NCI-H1105 treated with DMSO at 0.1 percent for 48 hours (cell line): ENCODE measurements around the gene RAN.
"Not testable (repeated sequence)": the region's sequence is repeated elsewhere in the genome, so short reads cannot be mapped to it uniquely, and the experiment has no call there.

Experiments used
- DNase-seq: peaks from one replicate; lab custom pipeline; 2025; lab: John Stamatoyannopoulos, UW

The RAN gene

DNA sequence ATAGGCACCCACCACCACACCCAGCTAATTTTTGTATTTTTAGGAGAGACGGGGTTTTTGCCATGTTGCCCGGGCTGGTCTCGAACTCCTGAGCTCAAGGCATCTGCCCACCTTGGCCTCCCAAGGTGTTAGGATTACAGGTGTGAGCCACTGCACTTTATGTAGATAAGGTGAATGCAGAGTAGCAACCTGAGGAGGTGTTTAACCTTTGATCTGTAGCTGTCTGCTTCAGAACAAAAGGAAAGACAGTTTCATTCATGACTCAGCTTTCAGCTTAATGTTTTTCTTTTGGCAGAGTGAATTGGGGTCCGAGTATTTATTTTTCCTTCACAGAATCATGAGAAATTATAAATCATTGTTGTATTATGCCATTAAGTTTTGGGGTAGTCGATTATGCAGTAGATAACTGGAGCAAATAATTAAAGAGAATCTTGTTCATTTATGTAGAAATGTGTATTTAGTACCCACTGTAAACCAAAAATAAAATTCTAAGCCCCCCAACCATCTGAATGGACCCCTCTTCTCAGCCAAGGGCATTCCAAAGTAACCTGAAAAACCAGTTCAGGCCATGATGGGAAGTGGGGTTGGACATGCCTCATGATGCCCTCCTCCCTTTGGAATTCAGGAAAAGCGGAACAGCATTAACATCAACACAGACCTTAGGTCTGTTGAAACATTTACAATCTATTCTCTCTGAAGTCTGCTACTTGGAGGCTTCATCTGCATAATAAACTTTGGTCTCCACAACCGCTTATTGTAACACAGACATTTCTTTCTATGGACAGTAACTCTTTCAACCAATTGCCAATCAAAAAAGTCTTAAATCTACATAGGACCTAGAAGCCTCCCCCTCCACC, 22.1 kb upstream of the RAN start:
- DNase-seq = no peak

DNA sequence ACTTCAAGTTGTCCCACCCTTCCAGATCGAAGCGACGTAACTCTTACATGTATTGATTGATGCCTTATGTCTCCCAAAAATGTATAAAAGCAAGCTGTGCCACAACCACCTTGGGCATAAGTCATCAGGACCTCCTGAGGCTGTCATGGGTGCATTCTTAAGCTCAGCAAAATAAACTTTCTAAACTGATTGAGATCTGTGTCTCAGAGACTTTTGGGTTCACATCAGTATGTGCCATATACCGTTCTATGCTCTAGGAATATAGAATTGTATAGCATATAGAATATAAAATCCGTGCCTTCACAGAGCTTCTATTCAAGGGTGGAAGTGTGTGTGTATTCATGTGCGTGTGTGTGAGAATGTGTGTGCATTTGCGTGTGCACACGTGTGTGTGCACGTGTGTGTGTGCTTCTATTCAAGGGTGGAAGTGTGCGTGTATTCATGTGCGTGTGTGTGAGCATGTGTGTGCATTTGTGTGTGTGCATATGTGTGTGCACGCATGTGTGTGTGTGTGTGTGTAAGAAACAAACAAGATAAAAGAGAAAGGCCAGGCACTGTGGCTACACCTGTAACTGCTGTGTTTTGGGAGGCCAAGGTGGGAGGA, 21.3 kb upstream of the RAN start:
- no peak for DNase-seq

DNA sequence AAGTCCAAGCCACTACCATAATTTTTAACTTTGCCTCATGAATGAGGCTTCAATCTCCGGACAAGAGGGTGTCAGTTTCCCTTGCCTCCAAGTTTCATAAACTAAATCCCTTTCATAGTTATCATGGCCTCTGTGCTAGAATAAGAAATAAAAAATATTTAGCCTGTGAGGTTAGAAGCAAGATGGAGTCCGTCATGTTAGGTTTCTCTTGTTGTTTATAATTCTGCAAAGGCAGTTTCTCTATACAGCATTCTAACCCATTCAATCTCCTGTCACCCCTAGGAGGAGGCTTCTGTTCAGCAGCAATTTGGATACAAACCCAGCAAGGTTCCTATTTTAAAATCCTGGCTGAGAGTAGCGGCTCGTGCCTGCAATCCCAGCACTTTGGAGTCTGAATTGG, 15.8 kb upstream of the RAN start:
- DNase-seq = no peak

DNA sequence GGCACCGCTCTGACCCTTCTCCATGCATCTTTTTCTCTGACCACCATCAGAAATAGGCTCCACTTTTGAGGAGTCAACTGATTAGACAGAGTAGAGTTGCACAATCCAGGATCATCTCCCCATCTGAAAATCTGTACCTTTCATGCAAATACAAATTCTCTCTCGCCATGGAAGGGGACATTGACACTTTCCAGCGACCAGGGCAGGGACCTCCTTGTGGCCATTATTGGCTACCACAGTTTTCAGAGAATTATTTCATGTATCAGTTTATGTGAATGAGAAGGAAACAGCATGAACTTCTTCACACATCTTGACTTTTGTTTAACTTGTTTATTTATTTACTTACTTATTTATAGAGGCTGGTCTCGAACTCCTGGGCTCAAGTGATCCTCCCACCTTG, 13.8 kb upstream of the RAN start:
- DNase-seq = no peak

DNA sequence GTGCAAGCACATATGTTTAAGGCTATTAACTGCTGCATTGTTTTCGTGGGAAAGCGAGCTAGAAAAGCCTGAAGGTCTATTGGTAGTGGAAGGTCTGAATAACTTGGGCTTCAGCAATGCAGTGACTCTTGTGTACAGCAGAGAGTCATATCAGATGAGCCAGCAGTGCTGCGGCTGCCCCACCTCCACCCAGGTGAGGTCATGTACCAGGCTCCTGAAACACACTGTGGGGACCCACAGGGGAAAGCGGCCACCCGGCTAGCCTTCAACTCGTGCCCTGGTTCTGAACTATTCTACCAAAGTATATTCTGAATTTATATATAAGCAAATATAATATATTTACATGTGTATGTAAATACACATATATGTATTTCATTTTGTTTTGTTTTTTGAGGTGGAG, 12.7 kb upstream of the RAN start:
- DNase-seq = no peak

DNA sequence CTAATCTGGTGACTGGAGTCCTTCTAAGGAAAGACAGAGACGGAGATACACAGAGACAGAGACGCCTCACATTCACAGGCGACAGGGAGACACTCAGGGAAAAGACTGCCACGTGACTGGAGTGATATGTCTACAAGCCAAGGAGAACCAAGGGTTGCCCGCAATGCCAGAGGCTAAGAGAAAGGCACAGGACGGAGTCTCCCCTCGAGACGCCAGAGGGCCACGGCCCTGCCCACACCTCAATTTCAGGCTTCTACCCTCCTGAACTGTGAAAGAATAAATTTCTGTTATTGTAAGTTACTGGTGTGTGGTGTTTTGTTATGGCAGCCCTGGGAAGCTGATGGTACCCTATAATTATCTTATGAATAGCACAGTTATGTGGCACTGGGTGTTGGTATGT, 11.6 kb upstream of the RAN start:
- DNase-seq = no peak

DNA sequence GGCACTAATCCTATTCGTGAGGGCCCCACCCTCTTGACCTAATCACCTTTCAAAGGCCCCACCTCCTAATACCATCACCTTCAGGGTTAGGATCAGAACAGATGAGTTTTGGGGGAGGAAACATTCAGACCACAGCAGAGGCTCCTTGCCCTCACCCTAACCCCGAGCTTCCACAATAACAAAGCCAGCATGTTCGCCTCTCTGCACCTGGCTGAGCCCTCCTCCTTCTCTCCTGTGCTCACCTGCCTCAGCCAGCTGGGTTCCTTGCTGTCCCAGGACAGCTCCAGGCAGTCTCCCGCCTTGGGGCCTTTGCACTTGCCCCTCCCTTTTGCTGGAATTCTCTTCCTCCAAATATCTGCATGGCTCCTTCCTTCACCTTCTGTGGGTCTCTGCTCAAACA, 9.7 kb upstream of the RAN start:
- no peak for DNase-seq

DNA sequence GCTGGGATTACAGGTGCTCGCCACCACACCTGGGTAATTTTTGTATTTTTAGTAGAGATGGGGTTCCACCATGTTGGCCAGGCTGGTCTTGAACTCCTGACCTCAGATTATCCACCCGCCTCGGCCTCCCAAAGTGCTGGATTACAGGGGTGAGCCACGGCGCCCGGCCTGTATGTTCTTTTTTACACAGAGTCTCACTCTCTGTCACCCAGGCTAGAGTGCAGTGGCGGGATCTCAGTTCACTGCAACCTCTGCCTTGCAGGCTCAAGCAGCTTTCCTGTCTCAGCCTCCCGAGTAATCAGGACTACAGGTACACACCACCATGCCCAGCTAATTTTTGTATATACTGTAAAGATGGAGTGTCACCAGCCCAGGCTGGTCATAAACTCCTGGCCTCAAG, 9.1 kb upstream of the RAN start:
- DNase-seq = not testable (repeated sequence)

DNA sequence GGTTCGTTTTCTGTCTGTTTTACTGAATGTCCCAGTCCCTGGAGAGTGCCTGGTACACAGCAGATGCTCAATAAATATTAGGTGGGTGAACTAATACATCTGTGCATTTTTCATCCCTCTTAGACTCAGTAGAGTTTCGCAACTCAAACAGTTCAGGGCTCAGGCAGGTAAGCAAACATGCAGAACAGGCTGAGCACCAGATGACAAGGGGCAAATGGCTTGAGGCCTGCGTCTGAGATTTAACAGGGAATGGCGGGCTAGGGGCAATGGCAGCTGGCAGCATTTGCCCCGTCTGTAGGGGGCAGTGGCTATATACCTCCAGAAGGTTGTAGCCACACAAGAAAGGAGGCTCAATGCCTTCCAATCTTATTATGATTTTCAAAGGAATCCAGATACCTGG, 8.6 kb upstream of the RAN start:
- no peak for DNase-seq

DNA sequence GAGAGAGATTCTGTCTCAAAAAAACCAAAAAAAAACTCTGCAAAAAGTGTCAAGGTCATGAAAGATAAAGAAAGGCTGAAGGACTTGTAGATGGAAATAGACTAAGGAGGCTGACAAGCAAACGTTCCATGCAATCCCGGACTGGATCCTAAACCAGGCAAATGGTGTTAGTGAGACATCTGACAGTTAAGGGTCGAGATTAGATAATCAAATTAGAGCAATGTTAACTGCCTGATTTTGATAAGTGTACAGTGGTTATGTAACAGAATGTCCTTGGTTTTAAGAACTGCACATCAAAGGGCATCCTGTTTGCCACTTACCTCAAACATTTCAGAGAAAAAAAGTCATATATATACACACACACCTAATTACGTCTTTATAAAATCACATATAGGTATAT, 3.5 kb upstream of the RAN start:
- no peak for DNase-seq

DNA sequence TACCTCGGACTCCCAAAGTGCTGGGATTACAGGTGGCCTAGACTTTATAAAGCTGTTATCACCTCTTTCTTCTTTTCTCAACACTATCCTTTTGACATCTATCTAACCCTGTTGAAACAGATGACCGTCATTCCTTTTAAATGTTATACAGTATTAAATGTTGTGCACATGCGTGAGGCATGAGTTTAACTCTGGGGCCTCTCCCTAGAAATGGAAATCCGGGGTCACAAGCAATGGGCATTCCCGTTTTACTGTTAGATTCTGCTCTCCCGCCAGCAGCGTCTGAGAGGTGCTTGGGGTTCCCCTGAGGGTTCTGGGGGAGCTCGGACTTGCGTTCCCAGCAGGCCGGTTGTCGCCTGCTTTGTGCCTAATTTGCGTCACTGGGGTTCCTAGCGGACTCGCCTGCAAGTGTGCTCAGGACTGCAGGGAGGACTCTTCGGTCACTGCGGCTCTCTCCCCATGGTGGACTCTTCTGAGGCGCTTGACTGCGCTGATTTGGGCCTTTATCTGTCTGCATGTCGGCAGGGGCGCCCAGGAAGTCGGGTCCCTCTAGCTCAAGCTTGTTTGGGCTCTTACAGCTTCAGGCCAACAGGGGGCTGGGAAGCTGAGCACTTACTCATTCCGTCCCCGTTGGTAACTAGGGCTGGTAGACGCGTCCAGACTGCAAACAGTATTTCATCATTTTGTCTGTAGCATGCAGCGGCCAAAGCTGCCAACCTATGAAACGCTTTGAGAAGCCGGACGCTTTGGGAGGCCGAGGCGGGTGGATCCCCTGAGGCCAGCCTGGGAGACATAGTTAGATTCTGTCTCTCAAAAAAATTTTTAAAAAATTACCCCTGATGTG, 1.2 kb upstream of the RAN start:
- no peak for DNase-seq

DNA sequence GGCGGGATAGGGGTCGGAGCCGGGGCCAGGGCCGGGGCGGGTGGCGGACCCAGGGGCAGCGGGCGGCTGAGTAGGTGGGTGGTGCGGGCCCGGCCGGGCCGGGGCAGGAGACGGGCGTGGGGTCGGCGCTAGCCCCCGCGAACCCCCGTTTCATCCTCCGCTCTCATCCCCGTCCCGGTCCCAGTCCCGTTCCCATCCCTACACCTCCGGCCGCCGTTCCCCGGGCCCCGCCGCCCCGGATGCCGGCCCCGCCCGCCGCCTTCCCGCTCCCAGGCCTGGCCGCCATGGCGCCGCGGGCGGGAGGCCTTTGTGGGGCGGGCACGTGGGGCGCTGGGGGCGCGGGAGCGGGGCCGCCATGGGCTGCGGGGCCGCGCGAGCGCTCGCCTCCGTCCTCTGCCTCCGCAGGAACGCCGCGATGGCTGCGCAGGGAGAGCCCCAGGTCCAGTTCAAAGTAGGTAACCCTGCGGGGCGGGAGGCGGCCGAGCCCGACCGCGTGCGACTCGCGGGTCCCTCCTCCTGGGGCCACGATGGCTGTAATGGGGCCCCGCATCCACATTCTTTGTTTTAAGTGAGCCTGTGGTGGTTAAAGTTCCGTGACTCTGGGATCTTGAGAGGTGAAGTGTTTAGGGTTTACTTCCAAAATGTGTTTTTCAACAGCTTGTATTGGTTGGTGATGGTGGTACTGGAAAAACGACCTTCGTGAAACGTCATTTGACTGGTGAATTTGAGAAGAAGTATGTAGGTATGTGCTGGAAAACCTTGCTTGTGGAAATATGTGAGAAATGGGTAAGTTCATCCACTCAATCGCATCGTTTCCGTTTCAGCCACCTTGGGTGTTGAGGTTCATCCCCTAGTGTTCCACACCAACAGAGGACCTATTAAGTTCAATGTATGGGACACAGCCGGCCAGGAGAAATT, 572 bp downstream of the RAN start:
- no peak for DNase-seq

DNA sequence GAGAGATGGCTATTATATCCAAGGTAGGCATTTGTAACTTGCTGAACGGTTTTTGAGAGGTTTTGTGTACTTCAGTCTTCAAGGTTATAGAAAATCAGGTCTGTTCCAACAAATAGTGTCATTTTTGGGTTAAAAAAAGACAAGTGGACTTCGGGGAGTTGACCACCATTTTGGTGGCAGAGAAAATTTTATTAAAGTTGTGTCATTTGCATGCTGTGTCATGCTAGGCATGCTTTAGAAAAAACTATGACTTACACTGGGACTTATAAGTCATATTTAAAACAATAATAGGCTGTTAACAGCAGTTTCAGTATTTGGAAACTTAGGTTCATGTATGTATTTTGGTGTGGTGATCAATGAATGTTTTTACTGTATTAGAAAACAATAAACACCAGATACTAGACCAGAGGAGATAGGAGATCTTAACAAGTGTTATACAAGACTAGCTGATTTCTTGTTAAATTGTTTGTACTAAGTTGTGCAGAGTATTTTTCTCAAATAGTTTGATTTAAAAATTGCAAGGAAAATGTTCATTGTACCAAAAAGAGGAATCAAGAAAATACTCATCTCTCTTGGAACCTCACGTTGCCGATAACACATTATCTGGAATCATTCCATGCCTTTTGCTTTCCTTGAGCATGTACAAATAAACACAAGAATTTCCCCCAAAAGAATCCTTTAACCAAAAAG, 1.4 kb downstream of the RAN start:
- DNase-seq = no peak

DNA sequence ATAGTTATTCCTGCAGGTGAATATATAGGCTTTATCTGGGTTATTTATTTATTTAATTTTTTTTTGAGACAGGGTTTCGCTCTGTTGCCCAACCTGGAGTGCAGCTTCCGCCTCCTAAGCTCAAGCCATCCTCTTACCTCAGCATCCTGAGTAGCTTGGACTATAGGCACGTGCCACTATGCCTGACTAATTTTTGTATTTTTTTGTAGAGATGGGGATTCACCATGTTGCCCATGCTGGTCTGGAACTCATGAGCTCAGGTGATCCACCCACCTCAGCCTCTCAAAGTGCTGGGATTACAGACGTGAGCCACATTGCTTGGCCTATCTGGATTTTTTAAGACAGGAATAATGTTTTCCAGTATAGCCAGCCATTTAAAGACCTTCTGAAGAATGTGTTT, 2.0 kb downstream of the RAN start:
- no peak for DNase-seq

DNA sequence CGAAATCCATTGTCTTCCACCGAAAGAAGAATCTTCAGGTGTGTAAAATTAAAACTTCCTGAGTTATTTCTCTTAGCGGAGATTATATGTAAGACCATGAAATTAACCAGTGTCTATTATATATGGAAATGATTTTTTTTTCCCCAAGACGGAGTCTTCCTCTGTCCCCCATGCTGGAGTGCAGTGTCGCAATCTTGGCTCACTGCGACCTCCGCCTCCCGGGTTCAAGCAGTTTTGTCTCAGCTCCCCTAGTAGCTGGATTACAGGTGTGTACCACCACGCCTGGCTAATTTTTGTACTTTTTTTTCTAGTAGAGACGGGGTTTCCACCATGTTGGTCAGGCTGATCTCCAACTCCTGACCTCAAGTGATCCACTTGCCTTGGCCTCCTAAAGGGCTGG, 2.8 kb downstream of the RAN start:
- no peak for DNase-seq

DNA sequence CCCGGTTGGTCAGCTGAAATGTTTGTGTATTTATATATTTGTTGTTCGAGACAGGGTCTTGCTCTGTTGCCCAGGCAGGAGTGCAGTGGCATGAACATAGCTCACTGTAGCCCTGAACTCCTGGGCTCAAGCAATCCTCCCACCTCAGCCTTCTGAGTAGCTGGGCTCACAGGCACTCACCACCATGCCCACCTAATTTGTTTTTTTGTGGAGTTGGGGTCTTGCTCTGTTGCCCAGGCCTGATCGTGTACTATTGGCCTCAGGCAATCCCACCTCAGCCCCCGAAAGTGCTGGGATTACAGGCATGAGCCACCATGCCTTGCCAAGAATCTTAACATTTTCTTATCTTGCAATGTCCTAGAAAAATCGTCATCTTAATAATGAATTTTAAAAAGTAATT, 3.3 kb downstream of the RAN start:
- DNase-seq = no peak

DNA sequence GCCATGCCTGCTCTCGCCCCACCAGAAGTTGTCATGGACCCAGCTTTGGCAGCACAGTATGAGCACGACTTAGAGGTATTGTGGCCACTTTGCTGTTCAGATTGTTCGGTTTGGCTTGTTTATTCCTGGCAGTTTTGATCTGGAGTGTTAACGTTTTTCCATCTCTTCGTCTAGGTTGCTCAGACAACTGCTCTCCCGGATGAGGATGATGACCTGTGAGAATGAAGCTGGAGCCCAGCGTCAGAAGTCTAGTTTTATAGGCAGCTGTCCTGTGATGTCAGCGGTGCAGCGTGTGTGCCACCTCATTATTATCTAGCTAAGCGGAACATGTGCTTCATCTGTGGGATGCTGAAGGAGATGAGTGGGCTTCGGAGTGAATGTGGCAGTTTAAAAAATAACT, 3.8 kb downstream of the RAN start:
- not testable (repeated sequence) for DNase-seq

DNA sequence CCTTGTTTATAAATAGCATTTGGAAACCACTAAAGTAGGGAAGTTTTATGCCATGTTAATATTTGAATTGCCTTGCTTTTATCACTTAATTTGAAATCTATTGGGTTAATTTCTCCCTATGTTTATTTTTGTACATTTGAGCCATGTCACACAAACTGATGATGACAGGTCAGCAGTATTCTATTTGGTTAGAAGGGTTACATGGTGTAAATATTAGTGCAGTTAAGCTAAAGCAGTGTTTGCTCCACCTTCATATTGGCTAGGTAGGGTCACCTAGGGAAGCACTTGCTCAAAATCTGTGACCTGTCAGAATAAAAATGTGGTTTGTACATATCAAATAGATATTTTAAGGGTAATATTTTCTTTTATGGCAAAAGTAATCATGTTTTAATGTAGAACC, 4.4 kb downstream of the RAN start:
- DNase-seq = no peak

DNA sequence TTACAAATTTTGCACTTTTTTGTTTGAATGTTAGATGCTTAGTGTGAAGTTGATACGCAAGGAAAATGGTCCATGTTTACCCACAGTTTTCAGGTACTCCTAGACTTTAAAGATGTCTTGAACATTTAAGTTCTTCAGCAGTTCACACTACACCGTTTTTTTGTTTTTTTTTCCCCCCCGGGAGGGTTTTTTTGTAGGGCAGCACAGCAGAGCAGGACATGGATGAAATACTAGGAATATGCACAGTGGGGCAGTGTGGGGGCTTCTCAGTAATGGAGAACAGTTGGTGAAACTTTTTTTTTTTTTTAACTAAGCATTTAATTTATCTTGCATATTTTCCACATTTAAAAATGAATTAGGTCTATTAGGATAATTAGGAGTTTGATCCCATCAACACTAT, 4.9 kb downstream of the RAN start:
- DNase-seq = no peak

DNA sequence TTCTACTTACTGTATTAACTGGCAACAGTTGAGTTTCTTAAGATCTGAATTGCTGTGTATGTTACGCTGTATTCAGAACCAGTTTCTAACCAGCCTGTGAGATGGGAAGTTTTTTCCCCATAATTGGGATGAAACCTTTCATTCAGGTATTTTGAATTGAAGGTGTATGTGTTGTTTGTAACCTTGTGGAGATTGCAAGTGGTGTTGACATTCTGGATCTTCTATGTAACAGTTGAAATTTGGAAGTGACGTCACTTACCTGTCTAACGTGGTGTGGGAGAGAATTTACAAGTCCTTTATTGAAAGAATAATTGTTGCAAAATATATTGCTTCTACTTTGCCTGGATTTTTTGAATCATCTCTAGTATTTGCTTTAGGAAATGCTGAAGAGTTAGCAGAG, 5.5 kb downstream of the RAN start:
- no peak for DNase-seq
